Measurements from ENCODE around the gene P3H4. TPM values are rescaled to one million over a fixed set of nuclear protein-coding genes. Genes with fewer than 3 reads are reported as not detected.

The P3H4 gene
- total RNA-seq, 2 experiments from 2014 or later: 1.3 to 2.3 TPM

GRCh38 chr17:41784207-41784744, 27.5 kb downstream of the P3H4 start:
- Mint-ChIP-seq H3K4me3 (peak overlapping the region; percentile 25), H3K9me3 (no peaks in the 10 kb centered on the region), H3K27me3 (peaks cover 39% of the 10 kb centered on the region), H3K27ac (no peak overlapping the region), H3K36me3 (ENCODE audit: low read depth) (no peaks in the 10 kb centered on the region), H3K4me1 (ENCODE audit: low read depth) (peaks cover 28% of the 10 kb centered on the region)
- TF ChIP-seq CTCF (IDR thresholded peaks at IDR 0.05): no peak
- intact Hi-C loops (cut with DNase I, micrococcal nuclease): no loop called here
- no peak for ATAC-seq (ENCODE audit: poor library complexity)
- peaks cover 22 to 29% of the 10 kb centered on the region in 2 experiments for H3K27me3 ChIP-seq (ENCODE audit: control insufficient read depth in 1 of 2, insufficient read depth in 2 of 2, low read length in 2 of 2)
- H3K27ac ChIP-seq (ENCODE audit: low read depth in 1 of 2, low read length in 2 of 2): no peak overlapping the region
- no peaks in the 10 kb centered on the region for H3K36me3 ChIP-seq (ENCODE audit: insufficient read depth, low read length)
- H3K4me3 ChIP-seq (ENCODE audit: low read length): no peak overlapping the region
- ChIA-PET CTCF (no interaction called here), POLR2A (no interaction called here)
- H3K9me3 ChIP-seq (ENCODE audit: control insufficient read depth in 1 of 2, insufficient read depth in 1 of 2, low read length in 2 of 2): peaks cover 0 to 5% of the 10 kb centered on the region in 2 experiments
- H3K4me1 ChIP-seq (ENCODE audit: insufficient read depth, low read length): peaks cover 24% of the 10 kb centered on the region
- DNase-seq: peak in 1 of 14 experiments; percentile 16

GRCh38 chr17:41782142-41782541, 29.6 kb downstream of the P3H4 start:
- Histone ChIP-seq H3K36me3 (ENCODE audit: insufficient read depth, low read length) (no peaks in the 10 kb centered on the region), H3K4me3 (ENCODE audit: low read length) (no peak overlapping the region), H3K27me3 (ENCODE audit: control insufficient read depth in 1 of 2, insufficient read depth in 2 of 2, low read length in 2 of 2) (peaks cover 22 to 29% of the 10 kb centered on the region in 2 experiments), H3K4me1 (ENCODE audit: insufficient read depth, low read length) (peaks cover 24% of the 10 kb centered on the region), H3K9me3 (ENCODE audit: control insufficient read depth in 1 of 2, insufficient read depth in 1 of 2, low read length in 2 of 2) (peaks cover 0 to 5% of the 10 kb centered on the region in 2 experiments), H3K27ac (ENCODE audit: low read depth in 1 of 2, low read length in 2 of 2) (no peak overlapping the region)
- ChIA-PET CTCF (no interaction called here), POLR2A (no interaction called here)
- TF ChIP-seq CTCF (IDR thresholded peaks at IDR 0.05): no peak
- H3K4me3 Mint-ChIP-seq: no peak overlapping the region
- peaks cover 11% of the 10 kb centered on the region for H3K4me1 Mint-ChIP-seq (ENCODE audit: low read depth)
- peaks cover 39% of the 10 kb centered on the region for H3K27me3 Mint-ChIP-seq
- intact Hi-C loops (cut with DNase I, micrococcal nuclease): no loop called here
- no peak for ATAC-seq (ENCODE audit: poor library complexity)
- H3K27ac Mint-ChIP-seq: no peak overlapping the region
- no peaks in the 10 kb centered on the region for H3K9me3 Mint-ChIP-seq
- no peaks in the 10 kb centered on the region for H3K36me3 Mint-ChIP-seq (ENCODE audit: low read depth)
- DNase-seq: no peak

GRCh38 chr17:41781404-41782110, 30.2 kb downstream of the P3H4 start:
- peaks cover 0 to 5% of the 10 kb centered on the region in 2 experiments for H3K9me3 ChIP-seq (ENCODE audit: control insufficient read depth in 1 of 2, insufficient read depth in 1 of 2, low read length in 2 of 2)
- H3K27ac ChIP-seq (ENCODE audit: low read depth in 1 of 2, low read length in 2 of 2): no peak overlapping the region
- Mint-ChIP-seq H3K27me3 (peaks cover 33% of the 10 kb centered on the region), H3K9me3 (no peaks in the 10 kb centered on the region), H3K27ac (no peak overlapping the region), H3K36me3 (ENCODE audit: low read depth) (no peaks in the 10 kb centered on the region), H3K4me1 (ENCODE audit: low read depth) (peaks cover 5% of the 10 kb centered on the region), H3K4me3 (no peak overlapping the region)
- no peaks in the 10 kb centered on the region for H3K36me3 ChIP-seq (ENCODE audit: insufficient read depth, low read length)
- peaks cover 22 to 29% of the 10 kb centered on the region in 2 experiments for H3K27me3 ChIP-seq (ENCODE audit: control insufficient read depth in 1 of 2, insufficient read depth in 2 of 2, low read length in 2 of 2)
- peaks cover 19% of the 10 kb centered on the region for H3K4me1 ChIP-seq (ENCODE audit: insufficient read depth, low read length)
- ATAC-seq (ENCODE audit: poor library complexity) (no peak), DNase-seq (no peak)
- no peak overlapping the region for H3K4me3 ChIP-seq (ENCODE audit: low read length)
- CTCF ChIA-PET: no interaction called here
- intact Hi-C loops (cut with DNase I, micrococcal nuclease): no loop called here
- TF ChIP-seq CTCF (IDR thresholded peaks at IDR 0.05): no peak
- POLR2A ChIA-PET: no interaction called here
